OCI-LY7 (cell line): Measurements from ENCODE around the gene INPP5B. TPM values are rescaled to one million over a fixed set of nuclear protein-coding genes. Genes with fewer than 3 reads are reported as not detected.

Experiments
- BruUV-seq: library from RNA; stranded (reverse); fragments of 400-500 nt; replicated peaks from 2 replicates; lab custom pipeline; 2021; lab: Mats Ljungman, UMichigan
- CTCF ChIA-PET: fragments of 300-600 bp; sonication (Branson Sonifier 250); formaldehyde crosslinking; loops from one replicate; lab custom pipeline; 2022; ENCODE audit warnings: antibody characterized with exemption; ENCODE audit not compliant: unreplicated experiment; lab: Charles Lee
- POLR2A ChIA-PET: fragments of 300-600 bp; sonication (Branson Sonifier 250); formaldehyde crosslinking; loops from one replicate; lab custom pipeline; 2022; ENCODE audit warnings: antibody characterized with exemption; lab: Charles Lee
- DNase-seq: peaks from one replicate; pipeline ENCODE4 v3.0.0-alpha.2; 2015; ENCODE audit warnings: low spot score
- H2AFZ ChIP-seq: fragments of 200-600 bp; sonication (generic), shearing (Covaris generic); 2 replicates; pipeline ENCODE4 v1.6.1; 2014; ENCODE audit warnings: mild to moderate bottlenecking, antibody characterized with exemption, low read length, moderate library complexity
- H3K27ac ChIP-seq: fragments of 200-600 bp; sonication (generic); 2 replicates; pipeline ENCODE4 v1.5.1; 2014; ENCODE audit warnings: mixed run types, low read depth, mild to moderate bottlenecking, moderate library complexity, low read length, inconsistent platforms; ENCODE audit not compliant: poor library complexity, severe bottlenecking
- H3K36me3 ChIP-seq: fragments of 200-600 bp; sonication (generic); 2 replicates; pipeline ENCODE4 v1.6.1; 2014; ENCODE audit warnings: mild to moderate bottlenecking, antibody characterized with exemption, low read length, moderate library complexity, mixed read lengths; ENCODE audit not compliant: insufficient read depth
- H3K4me1 ChIP-seq: fragments of 200-600 bp; sonication (generic); 2 replicates; pipeline ENCODE4 v1.5.1; 2014; ENCODE audit warnings: mild to moderate bottlenecking, low read length; ENCODE audit not compliant: insufficient read depth, poor library complexity, severe bottlenecking
- H3K4me2 ChIP-seq: fragments of 200-600 bp; sonication (generic); 2 replicates; pipeline ENCODE4 v1.6.1; 2014; ENCODE audit warnings: mild to moderate bottlenecking, low read length
- H3K4me3 ChIP-seq: fragments of 200-600 bp; sonication (generic); 2 replicates; pipeline ENCODE4 v1.5.1; 2014; ENCODE audit warnings: mild to moderate bottlenecking, low read depth, low read length; ENCODE audit not compliant: poor library complexity, severe bottlenecking
- H3K79me2 ChIP-seq: fragments of 200-600 bp; sonication (generic); 2 replicates; pipeline ENCODE4 v1.6.1; 2016; ENCODE audit warnings: low read depth, mild to moderate bottlenecking, low read length, moderate library complexity, mixed read lengths; ENCODE audit not compliant: insufficient read depth
- H3K9me2 ChIP-seq: fragments of 200-600 bp; sonication (generic); 2 replicates; pipeline ENCODE4 v1.6.1; 2016; ENCODE audit warnings: mild to moderate bottlenecking, low read length, mixed read lengths; ENCODE audit not compliant: insufficient read depth
- H3K9me3 ChIP-seq: fragments of 200-600 bp; sonication (generic); 2 replicates; pipeline ENCODE4 v1.6.1; 2014; ENCODE audit warnings: mild to moderate bottlenecking, mixed run types, low read length, mixed read lengths
- H4K20me1 ChIP-seq: fragments of 200-600 bp; sonication (generic); 2 replicates; pipeline ENCODE4 v1.6.1; 2014; ENCODE audit warnings: mild to moderate bottlenecking, antibody characterized with exemption, low read length, moderate library complexity, mixed read lengths; ENCODE audit not compliant: insufficient read depth
- CTCF ChIP-seq: fragments of 200-600 bp; sonication (generic); conservative IDR thresholded peaks from 2 replicates; pipeline ENCODE4 v1.5.1; 2014; ENCODE audit warnings: mild to moderate bottlenecking, antibody characterized with exemption, low read length, moderate library complexity, mixed read lengths
- EZH2phosphoT487 ChIP-seq: fragments of 200-600 bp; sonication (generic); IDR thresholded peaks from 2 replicates; pipeline ENCODE4 v1.6.1; 2018; ENCODE audit warnings: low read depth, borderline replicate concordance, mild to moderate bottlenecking, mixed run types, antibody characterized with exemption, low read length, moderate library complexity, mixed read lengths
- intact Hi-C: fragments of 100-400 bp; cut with micrococcal nuclease; formaldehyde crosslinking; loops from one replicate; pipeline ENCODE4 v1.10.0; 2022; ENCODE audit not compliant: unreplicated experiment
- total RNA-seq, 2 experiments: library from RNA; depleted of rRNA in 1 of 2; stranded (reverse); fragments of >200 nt in 1 of 2; shearing (Covaris generic) in 1 of 2; gene quantifications; 2 replicates each; pipeline ENCODE4 v1.2.3, GENCODE V29; 2014 to 2022

Gene INPP5B
- total RNA-seq, 2 experiments from 2014 or later: 49.7 to 63.0 TPM

GRCh38 chr1:37831809-37832208, 115.0 kb downstream of the INPP5B start:
- ChIA-PET CTCF (no interaction called here), POLR2A (interaction anchor here (0.5 kb wide), 1 partner anchor 61 kb away, joined by 5 read pairs; no protein-coding TSS in a partner anchor)
- Histone ChIP-seq H3K27ac (no peak overlapping the region), H3K4me2 (no peak overlapping the region), H3K79me2 (no peaks in the 10 kb centered on the region), H4K20me1 (no peaks in the 10 kb centered on the region), H3K4me1 (no peaks in the 10 kb centered on the region), H3K9me3 (no peaks in the 10 kb centered on the region), H3K4me3 (no peak overlapping the region), H3K9me2 (no peaks in the 10 kb centered on the region), H3K36me3 (peaks cover 87% of the 10 kb centered on the region), H2AFZ (no peak overlapping the region)
- BruUV-seq: no TSS peak
- TF ChIP-seq CTCF: no peak
- no peak for TF ChIP-seq EZH2phosphoT487
- intact Hi-C loops: no loop called here
- no peak for DNase-seq

- Histone ChIP-seq H3K79me2 (no peaks in the 10 kb centered on the region), H3K36me3 (peaks cover 85% of the 10 kb centered on the region), H4K20me1 (no peaks in the 10 kb centered on the region), H2AFZ (no peak overlapping the region), H3K9me3 (no peaks in the 10 kb centered on the region), H3K4me1 (no peaks in the 10 kb centered on the region), H3K9me2 (no peaks in the 10 kb centered on the region), H3K4me3 (no peak overlapping the region), H3K27ac (no peak overlapping the region), H3K4me2 (no peak overlapping the region)
- no peak for DNase-seq
- ChIA-PET POLR2A (no interaction called here), CTCF (interaction anchor here (0.5 kb wide), 1 partner anchor 430 kb away, joined by 4 read pairs; no protein-coding TSS in a partner anchor)
- TF ChIP-seq EZH2phosphoT487 (no peak), CTCF (no peak)
- no TSS peak for BruUV-seq
- intact Hi-C loops: no loop called here
These were observed 115.7 kb downstream of the INPP5B start for GRCh38 chr1:37831109-37831508.

DNA sequence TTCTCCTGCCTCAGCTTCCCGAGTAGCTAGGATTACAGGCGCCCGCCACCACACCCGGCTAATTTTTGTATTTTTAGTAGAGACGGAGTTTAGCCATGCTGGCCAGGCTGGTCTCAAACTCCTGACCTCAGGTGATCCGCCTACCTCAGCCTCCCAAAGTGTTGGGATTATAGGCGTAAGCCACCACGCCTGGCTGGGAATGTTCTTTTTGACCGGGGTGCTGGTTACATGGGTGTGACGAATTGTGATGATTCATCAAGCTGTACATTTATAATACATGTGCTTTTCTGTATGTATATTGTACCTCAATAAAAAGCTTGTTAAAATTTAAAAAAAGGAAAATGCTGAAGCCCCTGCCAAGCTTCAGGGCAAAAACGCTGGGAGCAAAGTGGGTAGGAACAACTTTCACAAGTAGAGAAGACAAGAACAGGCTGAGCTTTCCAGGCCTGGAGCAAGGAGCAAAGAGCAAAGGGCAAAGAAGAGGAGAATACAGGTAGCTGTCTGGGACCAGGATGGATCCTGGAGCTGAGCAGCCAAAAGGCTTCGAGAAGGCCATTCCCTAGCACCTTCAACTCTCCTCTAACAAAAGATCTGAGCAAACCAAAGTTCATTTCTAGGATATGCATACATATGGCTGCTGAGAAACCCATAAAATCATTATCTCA, 118.3 kb downstream of the INPP5B start:
- Histone ChIP-seq H3K9me2 (no peaks in the 10 kb centered on the region), H3K4me3 (no peak overlapping the region), H3K27ac (no peak overlapping the region), H3K9me3 (no peaks in the 10 kb centered on the region), H3K79me2 (no peaks in the 10 kb centered on the region), H3K4me2 (no peak overlapping the region), H2AFZ (no peak overlapping the region), H3K36me3 (peaks cover 65% of the 10 kb centered on the region), H4K20me1 (no peaks in the 10 kb centered on the region), H3K4me1 (no peaks in the 10 kb centered on the region)
- ChIA-PET CTCF (no interaction called here), POLR2A (interaction anchor here (0.6 kb wide), 2 partner anchors 14 to 1066 kb away, joined by 3 to 4 read pairs; no protein-coding TSS in a partner anchor)
- no TSS peak for BruUV-seq
- TF ChIP-seq CTCF: no peak
- no peak for TF ChIP-seq EZH2phosphoT487
- no peak for DNase-seq
- intact Hi-C loops: no loop called here
